Measurements from ENCODE around the gene GUCA2A.

GUCA2A gene

DNA sequence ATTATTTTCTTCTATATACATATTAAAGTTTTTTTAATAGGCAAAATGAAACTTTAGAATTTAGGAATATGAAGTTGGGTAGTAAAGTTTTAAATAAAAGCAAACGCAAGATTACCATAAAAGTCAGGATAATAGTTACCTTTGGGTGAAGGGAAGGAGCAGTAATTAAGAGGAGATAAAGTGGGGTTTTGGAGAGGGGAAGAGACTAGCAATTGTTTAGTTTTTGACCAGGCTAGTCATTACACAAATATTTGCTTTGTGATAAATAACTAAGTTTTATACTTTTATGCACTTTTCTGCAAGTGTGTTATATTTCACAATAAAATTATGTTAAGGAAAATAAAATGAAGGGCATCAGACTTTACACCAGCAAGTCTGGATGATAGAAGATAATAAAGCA lies 39.0 kb downstream of the GUCA2A start:
- no peak for DNase-seq (ENCODE audit: low read depth)
- TF ChIP-seq MYC (IDR thresholded peaks at IDR 0.05; ENCODE audit: low read depth, low read length) (no peak), POLR2A (IDR thresholded peaks at IDR 0.05; ENCODE audit: extremely low read depth, insufficient read length) (no peak)
- TF ChIP-seq, protein P1, sequence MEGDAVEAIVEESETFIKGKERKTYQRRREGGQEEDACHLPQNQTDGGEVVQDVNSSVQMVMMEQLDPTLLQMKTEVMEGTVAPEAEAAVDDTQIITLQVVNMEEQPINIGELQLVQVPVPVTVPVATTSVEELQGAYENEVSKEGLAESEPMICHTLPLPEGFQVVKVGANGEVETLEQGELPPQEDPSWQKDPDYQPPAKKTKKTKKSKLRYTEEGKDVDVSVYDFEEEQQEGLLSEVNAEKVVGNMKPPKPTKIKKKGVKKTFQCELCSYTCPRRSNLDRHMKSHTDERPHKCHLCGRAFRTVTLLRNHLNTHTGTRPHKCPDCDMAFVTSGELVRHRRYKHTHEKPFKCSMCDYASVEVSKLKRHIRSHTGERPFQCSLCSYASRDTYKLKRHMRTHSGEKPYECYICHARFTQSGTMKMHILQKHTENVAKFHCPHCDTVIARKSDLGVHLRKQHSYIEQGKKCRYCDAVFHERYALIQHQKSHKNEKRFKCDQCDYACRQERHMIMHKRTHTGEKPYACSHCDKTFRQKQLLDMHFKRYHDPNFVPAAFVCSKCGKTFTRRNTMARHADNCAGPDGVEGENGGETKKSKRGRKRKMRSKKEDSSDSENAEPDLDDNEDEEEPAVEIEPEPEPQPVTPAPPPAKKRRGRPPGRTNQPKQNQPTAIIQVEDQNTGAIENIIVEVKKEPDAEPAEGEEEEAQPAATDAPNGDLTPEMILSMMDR (IDR thresholded peaks at IDR 0.05; ENCODE audit: low read depth, low read length), result no peak
- TF ChIP-seq, protein P2, sequence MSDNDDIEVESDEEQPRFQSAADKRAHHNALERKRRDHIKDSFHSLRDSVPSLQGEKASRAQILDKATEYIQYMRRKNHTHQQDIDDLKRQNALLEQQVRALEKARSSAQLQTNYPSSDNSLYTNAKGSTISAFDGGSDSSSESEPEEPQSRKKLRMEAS (IDR thresholded peaks at IDR 0.05; ENCODE audit: low read depth, low read length), result no peak

DNA sequence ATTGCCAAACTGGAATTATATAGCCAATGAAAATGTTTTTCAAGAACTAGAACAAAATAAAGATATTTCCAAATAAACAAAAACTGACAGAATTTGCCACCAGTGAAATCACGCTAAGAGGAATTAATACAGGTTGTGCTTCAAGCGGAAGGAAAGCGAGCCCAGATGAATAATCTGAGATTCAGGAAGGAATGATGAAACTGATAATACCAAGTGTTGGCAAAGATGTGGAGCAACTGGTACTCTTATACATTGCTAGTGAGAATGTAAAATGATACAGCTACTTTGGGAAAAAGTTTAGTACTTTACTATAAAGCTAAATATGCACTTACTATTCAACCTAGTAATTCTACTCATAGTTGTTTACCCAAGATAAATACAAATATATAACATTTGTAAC lies 42.1 kb downstream of the GUCA2A start:
- H3K4me3 ChIP-seq (ENCODE audit: low read depth, low read length), result no peak overlapping the region
- DNase-seq (ENCODE audit: low read depth), result no peak
- TF ChIP-seq POLR2A (IDR thresholded peaks at IDR 0.05; ENCODE audit: extremely low read depth, insufficient read length), result no peak
- TF ChIP-seq MYC (IDR thresholded peaks at IDR 0.05; ENCODE audit: low read depth, low read length), result no peak
- TF ChIP-seq, protein P2 (IDR thresholded peaks at IDR 0.05; ENCODE audit: low read depth, low read length), result no peak
- TF ChIP-seq, protein P1 (IDR thresholded peaks at IDR 0.05; ENCODE audit: low read depth, low read length), result no peak

More for the DNA sequence above, 39.0 kb downstream of the GUCA2A start:
- H3K4me3 ChIP-seq (ENCODE audit: low read depth, low read length), result no peak overlapping the region

- DNase-seq (ENCODE audit: low read depth), result no peak
- TF ChIP-seq MYC (IDR thresholded peaks at IDR 0.05; ENCODE audit: low read depth, low read length) (no peak), POLR2A (IDR thresholded peaks at IDR 0.05; ENCODE audit: extremely low read depth, insufficient read length) (no peak)
- TF ChIP-seq, protein P1 (IDR thresholded peaks at IDR 0.05; ENCODE audit: low read depth, low read length), result no peak
- TF ChIP-seq, protein P2 (IDR thresholded peaks at IDR 0.05; ENCODE audit: low read depth, low read length), result no peak
- no peak overlapping the region for H3K4me3 ChIP-seq (ENCODE audit: low read depth, low read length)
Measured at GRCh38 chr1:42118125-42118524, 46.4 kb downstream of the GUCA2A start.

GRCh38 chr1:42117214-42117613 lies 47.3 kb downstream of the GUCA2A start:
- no peak overlapping the region for H3K4me3 ChIP-seq (ENCODE audit: low read depth, low read length)
- no peak for DNase-seq (ENCODE audit: low read depth)
- TF ChIP-seq POLR2A (IDR thresholded peaks at IDR 0.05; ENCODE audit: extremely low read depth, insufficient read length) (no peak), MYC (IDR thresholded peaks at IDR 0.05; ENCODE audit: low read depth, low read length) (no peak)
- TF ChIP-seq, protein P2 (IDR thresholded peaks at IDR 0.05; ENCODE audit: low read depth, low read length), result no peak
- TF ChIP-seq, protein P1 (IDR thresholded peaks at IDR 0.05; ENCODE audit: low read depth, low read length), result no peak

DNA sequence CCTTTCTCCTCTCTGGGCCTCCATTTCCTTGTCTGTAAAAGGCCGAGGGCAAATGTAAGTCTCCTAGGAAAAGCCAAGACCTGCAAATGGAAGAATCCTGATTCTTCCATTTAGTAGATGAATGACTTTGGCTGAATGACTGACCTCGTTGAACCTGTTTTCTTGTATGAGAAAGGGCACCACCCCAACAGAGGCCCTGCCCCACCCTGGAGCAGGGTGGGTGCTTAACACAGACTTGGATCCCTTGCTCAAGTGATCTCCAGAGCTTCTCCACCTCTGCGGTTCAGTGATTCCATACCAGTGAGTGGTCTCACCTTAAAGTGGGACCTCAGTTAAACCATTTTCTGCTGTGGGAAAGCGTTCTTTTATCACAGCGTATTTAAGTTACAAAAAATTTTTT lies 50.3 kb downstream of the GUCA2A start:
- no peak for DNase-seq (ENCODE audit: low read depth)
- TF ChIP-seq POLR2A (IDR thresholded peaks at IDR 0.05; ENCODE audit: extremely low read depth, insufficient read length), result no peak
- TF ChIP-seq, protein P2 (IDR thresholded peaks at IDR 0.05; ENCODE audit: low read depth, low read length), result no peak
- TF ChIP-seq, protein P1 (IDR thresholded peaks at IDR 0.05; ENCODE audit: low read depth, low read length), result no peak
- no peak for TF ChIP-seq MYC (IDR thresholded peaks at IDR 0.05; ENCODE audit: low read depth, low read length)
- no peak overlapping the region for H3K4me3 ChIP-seq (ENCODE audit: low read depth, low read length)

All from NB4 (cell line).